ENCODE results near the gene KCNA3. TPM values are rescaled to one million over a fixed set of nuclear protein-coding genes. Genes with fewer than 3 reads are reported as not detected.

The KCNA3 gene
- total and polyA plus RNA-seq, 9 of the 15 experiments (the other 6 are each of a cell fraction or from before 2014, with no cell fraction given) = not detected

- Histone ChIP-seq H3K4me2 (ENCODE audit: insufficient read depth, low read length) (no peak overlapping the region), H3K4me1 (replicated peaks in 1 of 2; ENCODE audit: control insufficient read depth in 2 of 2, insufficient read depth in 2 of 2, low read length in 2 of 2) (no peaks in the 10 kb centered on the region), H3K9me1 (ENCODE audit: control insufficient read depth, insufficient read depth, low read length) (no peaks in the 10 kb centered on the region), H3K9ac (ENCODE audit: insufficient read depth in 1 of 2, low read depth in 2 of 2, low read length in 2 of 2) (no peak overlapping the region), H3K4me3 (no peak overlapping the region), H4K20me1 (replicated peaks; ENCODE audit: control insufficient read depth, insufficient read depth, low read length) (peaks cover 5% of the 10 kb centered on the region; the same call in 1 of the 2 replicates), H3K79me2 (ENCODE audit: control insufficient read depth, insufficient read depth, low read length) (no peaks in the 10 kb centered on the region), H3K27ac (ENCODE audit: extremely low read depth, low read depth, low read length) (no peak overlapping the region), H3K27me3 (ENCODE audit: control insufficient read depth in 2 of 2, insufficient read depth in 2 of 2, low read length in 2 of 2) (peaks cover 0 to 18% of the 10 kb centered on the region in 2 experiments; a peak in 2 of 5 replicates), H3K36me3 (ENCODE audit: control insufficient read depth, insufficient read depth, low read length) (no peaks in the 10 kb centered on the region), H3K9me3 (replicated peaks; ENCODE audit: control insufficient read depth, insufficient read depth, low read depth, low read length) (no peaks in the 10 kb centered on the region), H2AFZ (ENCODE audit: low read depth, low read length) (no peak overlapping the region)
- no peak for FAIRE-seq
- no TSS peak for BruUV-seq (replicated peaks)
- no peak for DNase-seq (ENCODE audit: extremely low read depth in 1 of 4, low spot score in 3 of 4)
- under 1% methylated on average over 6 of the region's 6 CpGs for WGBS (ENCODE audit: insufficient coverage, low coverage, missing lambda C conversion rate)
- POLR2A ChIA-PET = interaction anchor here (0.6 to 0.7 kb wide), 2 partner anchors 39 to 819 kb away, joined by 3 read pairs; no protein-coding TSS in a partner anchor
- intact Hi-C loops (cut with micrococcal nuclease) = no loop called here
- no peak for ATAC-seq
- in situ Hi-C loops (cut with MboI) = no loop called here
- TF ChIP-seq MCM2 (IDR thresholded peaks at IDR 0.05; ENCODE audit: low read depth) = no peak
- no peak for TF ChIP-seq CEBPZ (IDR thresholded peaks at IDR 0.05; ENCODE audit: borderline replicate concordance, low read depth, low read length)
- TF ChIP-seq BDP1 (IDR thresholded peaks at IDR 0.05; ENCODE audit: insufficient read depth, insufficient read length) = no peak
- TF ChIP-seq U2AF1 (optimal IDR thresholded peaks at IDR 0.05; ENCODE audit: low read depth, low read length) = no peak
- TF ChIP-seq ATF1 (CRISPR knock-in tag; IDR thresholded peaks at IDR 0.05) = no peak
- TF ChIP-seq ATF1 (tag; IDR thresholded peaks at IDR 0.05) = no peak
- CTCF ChIA-PET (ENCODE audit: low intra/inter-chr PET ratio) = no interaction called here
Observed at GRCh38 chr1:110628323-110629105, 46.2 kb downstream of the KCNA3 start.
